ENCODE results near the gene ASAP2. TPM values are rescaled to one million over a fixed set of nuclear protein-coding genes. Genes with fewer than 3 reads are reported as not detected.

Gene ASAP2
- total RNA-seq, 1 donor from 2014 or later = 60.7 TPM

- Mint-ChIP-seq H3K27me3 (ENCODE audit: low read depth) (no peaks in the 10 kb centered on the region), H3K9me3 (ENCODE audit: low read depth) (peaks cover 7% of the 10 kb centered on the region), H3K27ac (ENCODE audit: unreplicated experiment) (peak overlapping the region; percentile 45), H3K4me3 (ENCODE audit: unreplicated experiment) (no peak overlapping the region), H3K36me3 (ENCODE audit: low read depth) (peaks cover 4% of the 10 kb centered on the region), H3K4me1 (ENCODE audit: low read depth) (peaks cover 76% of the 10 kb centered on the region)
- DNase-seq (ENCODE audit: low spot score) = no peak
- no peak for TF ChIP-seq CTCF (IDR thresholded peaks at IDR 0.05)
Measured at GRCh38 chr2:9217838-9218770, 11.5 kb downstream of the ASAP2 start.

GRCh38 chr2:9219027-9219445, 12.4 kb downstream of the ASAP2 start:
- no peak for TF ChIP-seq CTCF (IDR thresholded peaks at IDR 0.05)
- Mint-ChIP-seq H3K4me1 (ENCODE audit: low read depth) (peaks cover 69% of the 10 kb centered on the region), H3K27ac (ENCODE audit: unreplicated experiment) (peak overlapping the region; percentile 45), H3K27me3 (ENCODE audit: low read depth) (no peaks in the 10 kb centered on the region), H3K4me3 (ENCODE audit: unreplicated experiment) (no peak overlapping the region), H3K36me3 (ENCODE audit: low read depth) (peaks cover 4% of the 10 kb centered on the region), H3K9me3 (ENCODE audit: low read depth) (peaks cover 7% of the 10 kb centered on the region)
- DNase-seq (ENCODE audit: low spot score) = no peak

- Mint-ChIP-seq H3K27ac (ENCODE audit: unreplicated experiment) (peak overlapping the region; percentile 69), H3K4me3 (ENCODE audit: unreplicated experiment) (no peak overlapping the region), H3K9me3 (ENCODE audit: low read depth) (peaks cover 7% of the 10 kb centered on the region), H3K27me3 (ENCODE audit: low read depth) (no peaks in the 10 kb centered on the region), H3K36me3 (ENCODE audit: low read depth) (peaks cover 4% of the 10 kb centered on the region), H3K4me1 (ENCODE audit: low read depth) (peaks cover 68% of the 10 kb centered on the region)
- DNase-seq (ENCODE audit: low spot score) = no peak
- TF ChIP-seq CTCF (IDR thresholded peaks at IDR 0.05) = no peak
Measured at GRCh38 chr2:9220201-9220600, 13.6 kb downstream of the ASAP2 start.

DNA sequence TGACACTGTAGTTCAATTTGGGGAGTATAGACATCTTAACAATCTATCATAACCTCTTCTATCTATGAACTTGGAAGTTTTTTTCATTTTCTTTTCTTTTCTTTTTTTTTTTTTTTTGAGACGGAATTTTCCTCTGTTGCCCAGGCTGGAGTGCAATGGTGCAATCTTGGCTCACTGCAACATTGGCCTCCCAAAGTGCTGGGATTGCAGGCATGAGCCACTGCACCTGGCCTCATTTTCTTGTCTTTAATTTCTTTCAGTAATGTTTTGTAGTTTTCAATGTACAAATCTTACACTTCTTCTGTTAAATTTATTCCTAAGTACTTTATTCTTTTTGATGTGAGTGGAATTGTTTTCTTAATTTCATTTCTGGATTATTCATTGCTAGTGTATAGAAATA, 14.6 kb downstream of the ASAP2 start:
- no peak for DNase-seq (ENCODE audit: low spot score)
- Mint-ChIP-seq H3K27ac (ENCODE audit: unreplicated experiment) (peak overlapping the region; percentile 58), H3K4me3 (ENCODE audit: unreplicated experiment) (no peak overlapping the region), H3K27me3 (ENCODE audit: low read depth) (no peaks in the 10 kb centered on the region), H3K9me3 (ENCODE audit: low read depth) (peaks cover 7% of the 10 kb centered on the region), H3K36me3 (ENCODE audit: low read depth) (peaks cover 2% of the 10 kb centered on the region), H3K4me1 (ENCODE audit: low read depth) (peaks cover 68% of the 10 kb centered on the region)
- no peak for TF ChIP-seq CTCF (IDR thresholded peaks at IDR 0.05)

DNA sequence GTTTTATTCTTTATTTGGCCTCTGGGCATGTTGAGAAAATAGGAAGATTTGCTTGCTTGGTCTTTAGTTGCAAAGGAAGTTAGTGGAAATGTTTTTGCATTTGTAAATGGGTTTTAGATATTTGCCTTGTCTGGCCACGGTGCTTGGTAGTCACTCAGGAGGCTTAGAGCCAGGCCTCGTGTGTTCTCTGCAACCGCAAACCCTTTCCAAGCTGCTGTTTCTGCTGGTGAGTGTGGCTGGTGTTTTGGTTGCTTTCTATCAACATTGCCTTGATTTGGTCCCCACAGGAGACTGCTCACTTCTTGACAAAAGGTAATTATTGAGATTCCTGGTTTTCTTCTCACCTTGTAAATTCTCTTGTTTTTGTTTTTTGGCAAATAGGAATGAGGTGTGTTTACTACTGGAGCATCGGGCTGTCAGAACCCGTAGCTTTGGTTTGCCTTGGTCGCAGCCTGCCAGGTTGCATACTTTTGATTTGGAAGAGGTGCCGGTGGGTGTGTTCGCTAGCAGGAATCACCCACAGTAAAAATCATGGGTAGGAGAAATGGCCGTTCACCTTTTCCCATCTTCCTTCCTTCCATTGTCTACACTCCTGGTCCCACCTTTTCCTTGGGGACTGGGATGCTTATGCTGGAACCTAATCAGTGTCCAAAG, 15.8 kb downstream of the ASAP2 start:
- DNase-seq (ENCODE audit: low spot score) = no peak
- H3K4me1 Mint-ChIP-seq (ENCODE audit: low read depth) = peaks cover 73% of the 10 kb centered on the region
- H3K27ac Mint-ChIP-seq (ENCODE audit: unreplicated experiment) = no peak overlapping the region
- H3K36me3 Mint-ChIP-seq (ENCODE audit: low read depth) = no peaks in the 10 kb centered on the region
- no peak overlapping the region for H3K4me3 Mint-ChIP-seq (ENCODE audit: unreplicated experiment)
- no peak for TF ChIP-seq CTCF (IDR thresholded peaks at IDR 0.05)
- no peaks in the 10 kb centered on the region for H3K27me3 Mint-ChIP-seq (ENCODE audit: low read depth)
- peaks cover 7% of the 10 kb centered on the region for H3K9me3 Mint-ChIP-seq (ENCODE audit: low read depth)

All from chondrocyte (in vitro differentiated cells).